GM19238 (cell line): Measurements from ENCODE around the gene DYNC1H1.

ENCODE experiments used
- DNase-seq: peaks from one replicate; pipeline ENCODE4 v3.0.0; 2011; ENCODE audit warnings: low spot score; ENCODE audit not compliant: insufficient read length

Gene DYNC1H1

GRCh38 chr14:101964297-101965180 lies at the start of gene DYNC1H1:
DYNC1H1 (plus strand) TSS chr14:101964573; CDS start chr14:101964692, 119 bp downstream.
- peak; percentile 89 for DNase-seq

- DNase-seq = no peak
Measured at GRCh38 chr14:101915871-101916815, 48.2 kb upstream of the DYNC1H1 start.

- DNase-seq = no peak
Measured at GRCh38 chr14:101916816-101917412, 47.5 kb upstream of the DYNC1H1 start.

GRCh38 chr14:101917413-101918017 lies 46.9 kb upstream of the DYNC1H1 start:
- DNase-seq = no peak

- DNase-seq = peak; percentile 53
Measured at GRCh38 chr14:101918065-101918989, 46.0 kb upstream of the DYNC1H1 start.

GRCh38 chr14:101920271-101920670 lies 44.1 kb upstream of the DYNC1H1 start:
- DNase-seq = no peak

GRCh38 chr14:101922866-101923265 lies 41.5 kb upstream of the DYNC1H1 start:
- DNase-seq = no peak

GRCh38 chr14:101925152-101925551 lies 39.2 kb upstream of the DYNC1H1 start:
- no peak for DNase-seq

- DNase-seq = no peak
Measured at GRCh38 chr14:101926085-101926484, 38.3 kb upstream of the DYNC1H1 start.

GRCh38 chr14:101926620-101927019 lies 37.8 kb upstream of the DYNC1H1 start:
- no peak for DNase-seq

GRCh38 chr14:101927859-101928258 lies 36.5 kb upstream of the DYNC1H1 start:
- no peak for DNase-seq

GRCh38 chr14:101928415-101928841 lies 35.9 kb upstream of the DYNC1H1 start:
- no peak for DNase-seq

GRCh38 chr14:101929096-101929495 lies 35.3 kb upstream of the DYNC1H1 start:
- DNase-seq = no peak

- DNase-seq = no peak
Measured at GRCh38 chr14:101929946-101930345, 34.4 kb upstream of the DYNC1H1 start.

- no peak for DNase-seq
Measured at GRCh38 chr14:101932673-101933072, 31.7 kb upstream of the DYNC1H1 start.

GRCh38 chr14:101933209-101933608 lies 31.2 kb upstream of the DYNC1H1 start:
- no peak for DNase-seq

- DNase-seq = no peak
Measured at GRCh38 chr14:101934601-101935150, 29.7 kb upstream of the DYNC1H1 start.

- DNase-seq = no peak
Measured at GRCh38 chr14:101937926-101938767, 26.2 kb upstream of the DYNC1H1 start.

- no peak for DNase-seq
Measured at GRCh38 chr14:101939646-101940170, 24.7 kb upstream of the DYNC1H1 start.
